ENCODE measurements around the gene ALDH18A1. TPM values are rescaled to one million over a fixed set of nuclear protein-coding genes. Genes with fewer than 3 reads are reported as not detected.

ALDH18A1 gene
- total RNA-seq, 1 experiment from 2014 or later, result 166 TPM

DNA sequence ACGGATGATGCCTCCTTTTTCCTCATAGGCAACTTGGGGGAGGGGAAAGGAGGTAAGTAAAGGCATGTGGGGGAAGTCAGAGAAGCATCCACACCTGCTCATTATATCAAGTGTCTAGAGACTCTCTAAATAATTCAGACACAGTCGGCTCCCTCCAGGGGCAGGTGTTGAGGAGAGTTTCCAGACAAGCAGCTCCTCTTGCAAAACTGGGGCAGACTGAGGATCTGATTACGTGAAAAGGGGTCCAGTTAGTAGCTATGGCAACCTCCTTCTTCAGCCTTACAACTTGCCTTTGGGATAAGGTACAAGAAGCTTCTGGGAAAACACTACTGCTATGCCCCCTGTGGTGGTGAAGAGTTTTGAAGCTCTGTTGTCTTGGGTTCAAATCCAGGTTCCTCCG, 56.4 kb downstream of the ALDH18A1 start:
- CTCF ChIA-PET, result interaction anchor here (1.6 to 3.9 kb wide), 2 partner anchors 148 to 170 kb away, joined by 4 to 40 read pairs; no protein-coding TSS in a partner anchor
- TF ChIP-seq, protein P1, sequence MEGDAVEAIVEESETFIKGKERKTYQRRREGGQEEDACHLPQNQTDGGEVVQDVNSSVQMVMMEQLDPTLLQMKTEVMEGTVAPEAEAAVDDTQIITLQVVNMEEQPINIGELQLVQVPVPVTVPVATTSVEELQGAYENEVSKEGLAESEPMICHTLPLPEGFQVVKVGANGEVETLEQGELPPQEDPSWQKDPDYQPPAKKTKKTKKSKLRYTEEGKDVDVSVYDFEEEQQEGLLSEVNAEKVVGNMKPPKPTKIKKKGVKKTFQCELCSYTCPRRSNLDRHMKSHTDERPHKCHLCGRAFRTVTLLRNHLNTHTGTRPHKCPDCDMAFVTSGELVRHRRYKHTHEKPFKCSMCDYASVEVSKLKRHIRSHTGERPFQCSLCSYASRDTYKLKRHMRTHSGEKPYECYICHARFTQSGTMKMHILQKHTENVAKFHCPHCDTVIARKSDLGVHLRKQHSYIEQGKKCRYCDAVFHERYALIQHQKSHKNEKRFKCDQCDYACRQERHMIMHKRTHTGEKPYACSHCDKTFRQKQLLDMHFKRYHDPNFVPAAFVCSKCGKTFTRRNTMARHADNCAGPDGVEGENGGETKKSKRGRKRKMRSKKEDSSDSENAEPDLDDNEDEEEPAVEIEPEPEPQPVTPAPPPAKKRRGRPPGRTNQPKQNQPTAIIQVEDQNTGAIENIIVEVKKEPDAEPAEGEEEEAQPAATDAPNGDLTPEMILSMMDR (IDR thresholded peaks at IDR 0.05; ENCODE audit: insufficient read depth in 1 of 2, low read depth in 1 of 2, low read length in 1 of 2, severe bottlenecking in 1 of 2, unreplicated experiment in 1 of 2), result no peak
- intact Hi-C loops (cut with micrococcal nuclease; ENCODE audit: unreplicated experiment), result loop anchor here (2.0 to 5.0 kb wide), 2 partner anchors 353 to 467 kb away; no protein-coding TSS in a partner anchor
- H3K4me3 Mint-ChIP-seq (ENCODE audit: unreplicated experiment), result no peak overlapping the region
- peaks cover 8% of the 10 kb centered on the region for H3K4me1 Mint-ChIP-seq (ENCODE audit: low read depth, unreplicated experiment)
- H3K27ac Mint-ChIP-seq (ENCODE audit: unreplicated experiment), result no peak overlapping the region
- no peak for DNase-seq
- POLR2A ChIA-PET, result no interaction called here
- Histone ChIP-seq H3K36me3 (ENCODE audit: control insufficient read depth, insufficient read depth, low read length) (no peaks in the 10 kb centered on the region; the same call in 1 of the 2 replicates), H3K4me1 (0 out of 2 replicates have a peak, but pooled peaks cover 3% of the 10 kb centered on the region), H3K9me3 (0 out of 2 replicates have a peak, but pooled peaks cover 3% of the 10 kb centered on the region), H3K27me3 (replicated peaks; ENCODE audit: control insufficient read depth, insufficient read depth, low read length) (no peaks in the 10 kb centered on the region), H3K4me3 (ENCODE audit: low read depth, low read length) (no peak overlapping the region)
- no peaks in the 10 kb centered on the region for H3K27me3 Mint-ChIP-seq (ENCODE audit: insufficient read depth, unreplicated experiment)
- peaks cover 9% of the 10 kb centered on the region for H3K9me3 Mint-ChIP-seq (ENCODE audit: unreplicated experiment)
- peaks cover 23% of the 10 kb centered on the region for H3K36me3 Mint-ChIP-seq (ENCODE audit: insufficient read depth, unreplicated experiment)
- no TSS peak for BruUV-seq (replicated peaks)

- ChIA-PET CTCF (interaction anchor here (0.7 to 0.8 kb wide), 2 partner anchors 123 to 167 kb away, joined by 5 to 8 read pairs; no protein-coding TSS in a partner anchor), POLR2A (no interaction called here)
- H3K4me3 Mint-ChIP-seq (ENCODE audit: unreplicated experiment), result no peak overlapping the region
- peaks cover 1% of the 10 kb centered on the region for H3K4me1 Mint-ChIP-seq (ENCODE audit: low read depth, unreplicated experiment)
- H3K9me3 Mint-ChIP-seq (ENCODE audit: unreplicated experiment), result peaks cover 9% of the 10 kb centered on the region
- no peak for DNase-seq
- H3K36me3 ChIP-seq (ENCODE audit: control insufficient read depth, insufficient read depth, low read length), result no peaks in the 10 kb centered on the region
- no peak overlapping the region for H3K4me3 ChIP-seq (ENCODE audit: low read depth, low read length)
- no TSS peak for BruUV-seq (replicated peaks)
- H3K27ac Mint-ChIP-seq (ENCODE audit: unreplicated experiment), result no peak overlapping the region
- peaks cover 4% of the 10 kb centered on the region for H3K36me3 Mint-ChIP-seq (ENCODE audit: insufficient read depth, unreplicated experiment)
- H3K27me3 Mint-ChIP-seq (ENCODE audit: insufficient read depth, unreplicated experiment), result no peaks in the 10 kb centered on the region
- intact Hi-C loops (cut with micrococcal nuclease; ENCODE audit: unreplicated experiment), result no loop called here
- TF ChIP-seq, protein P1 (IDR thresholded peaks at IDR 0.05; ENCODE audit: insufficient read depth in 1 of 2, low read depth in 1 of 2, low read length in 1 of 2, severe bottlenecking in 1 of 2, unreplicated experiment in 1 of 2), result no peak
- H3K27me3 ChIP-seq (replicated peaks; ENCODE audit: control insufficient read depth, insufficient read depth, low read length), result no peaks in the 10 kb centered on the region
- H3K4me1 ChIP-seq, result 0 out of 2 replicates have a peak, but pooled peaks cover 3% of the 10 kb centered on the region
- 0 out of 2 replicates have a peak, but pooled peaks cover 3% of the 10 kb centered on the region for H3K9me3 ChIP-seq
Measured at GRCh38 chr10:95597788-95598187, 58.7 kb downstream of the ALDH18A1 start.

GRCh38 chr10:95588025-95588424, 68.5 kb downstream of the ALDH18A1 start:
- no peaks in the 10 kb centered on the region for H3K9me3 Mint-ChIP-seq (ENCODE audit: unreplicated experiment)
- Histone ChIP-seq H3K9me3 (no peaks in the 10 kb centered on the region), H3K36me3 (ENCODE audit: control insufficient read depth, insufficient read depth, low read length) (no peaks in the 10 kb centered on the region), H3K4me3 (ENCODE audit: low read depth, low read length) (no peak overlapping the region), H3K27me3 (replicated peaks; ENCODE audit: control insufficient read depth, insufficient read depth, low read length) (no peaks in the 10 kb centered on the region; the same call in 1 of the 2 replicates), H3K4me1 (no peaks in the 10 kb centered on the region)
- intact Hi-C loops (cut with micrococcal nuclease; ENCODE audit: unreplicated experiment), result no loop called here
- H3K36me3 Mint-ChIP-seq (ENCODE audit: insufficient read depth, unreplicated experiment), result no peaks in the 10 kb centered on the region
- H3K4me1 Mint-ChIP-seq (ENCODE audit: low read depth, unreplicated experiment), result no peaks in the 10 kb centered on the region
- no peak overlapping the region for H3K4me3 Mint-ChIP-seq (ENCODE audit: unreplicated experiment)
- ChIA-PET POLR2A (no interaction called here), CTCF (no interaction called here)
- TF ChIP-seq, protein P1 (IDR thresholded peaks at IDR 0.05; ENCODE audit: insufficient read depth in 1 of 2, low read depth in 1 of 2, low read length in 1 of 2, severe bottlenecking in 1 of 2, unreplicated experiment in 1 of 2), result no peak
- no TSS peak for BruUV-seq (replicated peaks)
- H3K27ac Mint-ChIP-seq (ENCODE audit: unreplicated experiment), result no peak overlapping the region
- H3K27me3 Mint-ChIP-seq (ENCODE audit: insufficient read depth, unreplicated experiment), result no peaks in the 10 kb centered on the region
- DNase-seq, result no peak
